Neural progenitor cell (in vitro differentiated cells): ENCODE measurements around the gene PPP2R2D. TPM values are rescaled to one million over a fixed set of nuclear protein-coding genes. Genes with fewer than 3 reads are reported as not detected.

Source experiments
- DNase-seq: peaks from one replicate; pipeline ENCODE4 v3.0.0-alpha.2; 2016; ENCODE audit warnings: low spot score
- H2AFZ ChIP-seq: fragments of 200-600 bp; sonication (generic); replicated peaks from 2 replicates; pipeline ENCODE4 v1.6.1; 2016; ENCODE audit warnings: antibody characterized with exemption
- H3F3A ChIP-seq: fragments of 200-600 bp; sonication (generic); 2 replicates; pipeline ENCODE4 v1.6.1; 2016; ENCODE audit warnings: antibody characterized with exemption, low read depth
- H3K27ac ChIP-seq: fragments of 200-600 bp; sonication (generic); 2 replicates; pipeline ENCODE4 v1.5.1; 2016; ENCODE audit warnings: mild to moderate bottlenecking
- H3K27me3 ChIP-seq: fragments of 200-600 bp; sonication (generic); 2 replicates; pipeline ENCODE4 v1.6.1; 2016; ENCODE audit warnings: mild to moderate bottlenecking, moderate library complexity
- H3K36me3 ChIP-seq: fragments of 200-600 bp; sonication (generic); 2 replicates; pipeline ENCODE4 v1.5.1; 2016
- H3K4me1 ChIP-seq: fragments of 200-600 bp; sonication (generic); 2 replicates; pipeline ENCODE4 v1.6.1; 2016; ENCODE audit warnings: mixed run types
- H3K4me2 ChIP-seq: fragments of 200-600 bp; sonication (generic); 2 replicates; pipeline ENCODE4 v1.6.1; 2016
- H3K4me3 ChIP-seq: fragments of 200-600 bp; sonication (generic); 2 replicates; pipeline ENCODE4 v1.5.1; 2016
- H3K79me2 ChIP-seq: fragments of 200-600 bp; sonication (generic); 2 replicates; pipeline ENCODE4 v1.6.1; 2016; ENCODE audit warnings: low read depth
- H3K9ac ChIP-seq: fragments of 200-600 bp; sonication (generic); 2 replicates; pipeline ENCODE4 v1.6.1; 2016
- H3K9me3 ChIP-seq: fragments of 200-600 bp; sonication (generic); 2 replicates; pipeline ENCODE4 v1.5.1; 2016; ENCODE audit warnings: low read depth
- H4K20me1 ChIP-seq: fragments of 200-600 bp; sonication (generic); 2 replicates; pipeline ENCODE4 v1.6.1; 2016; ENCODE audit warnings: low read depth
- H3K27ac Mint-ChIP-seq: 3 replicates; pipeline ENCODE4 v1.8.0; 2021; ENCODE audit warnings: mixed read lengths
- H3K27me3 Mint-ChIP-seq: 2 replicates; pipeline ENCODE4 v1.8.0; 2022; ENCODE audit warnings: low read depth, mild to moderate bottlenecking, inconsistent platforms, moderate library complexity, mixed read lengths; ENCODE audit not compliant: insufficient read depth
- H3K36me3 Mint-ChIP-seq: 3 replicates; pipeline ENCODE4 v1.8.0; 2021; ENCODE audit warnings: mixed read lengths
- H3K4me1 Mint-ChIP-seq: 3 replicates; pipeline ENCODE4 v1.8.0; 2021; ENCODE audit warnings: mixed read lengths
- H3K4me3 Mint-ChIP-seq: 3 replicates; pipeline ENCODE4 v1.8.0; 2021; ENCODE audit warnings: mild to moderate bottlenecking, moderate library complexity, mixed read lengths
- H3K9me3 Mint-ChIP-seq: 3 replicates; pipeline ENCODE4 v1.8.0; 2020; ENCODE audit warnings: mixed read lengths
- EZH2 ChIP-seq: fragments of 200-600 bp; sonication (generic); IDR thresholded peaks from 2 replicates; pipeline ENCODE4 v1.6.1; 2017; ENCODE audit warnings: antibody characterized with exemption, mild to moderate bottlenecking, moderate library complexity
- EZH2phosphoT487 ChIP-seq: fragments of 200-600 bp; sonication (generic); IDR thresholded peaks from 2 replicates; pipeline ENCODE4 v1.6.1; 2017; ENCODE audit warnings: antibody characterized with exemption
- total RNA-seq: library from RNA; depleted of rRNA; stranded (reverse); fragments of >200 nt; gene quantifications from 2 replicates; pipeline ENCODE4 v1.2.3, GENCODE V29; 2015; ENCODE audit warnings: low replicate concordance
- TF ChIP-seq, protein P1 (sequence below): fragments of 200-600 bp; sonication (generic); IDR thresholded peaks from 2 replicates; pipeline ENCODE4 v1.5.1; 2017; ENCODE audit warnings: antibody characterized with exemption, mild to moderate bottlenecking

PPP2R2D gene
- total RNA-seq, 1 donor from 2014 or later, result 28.1 TPM

DNA sequence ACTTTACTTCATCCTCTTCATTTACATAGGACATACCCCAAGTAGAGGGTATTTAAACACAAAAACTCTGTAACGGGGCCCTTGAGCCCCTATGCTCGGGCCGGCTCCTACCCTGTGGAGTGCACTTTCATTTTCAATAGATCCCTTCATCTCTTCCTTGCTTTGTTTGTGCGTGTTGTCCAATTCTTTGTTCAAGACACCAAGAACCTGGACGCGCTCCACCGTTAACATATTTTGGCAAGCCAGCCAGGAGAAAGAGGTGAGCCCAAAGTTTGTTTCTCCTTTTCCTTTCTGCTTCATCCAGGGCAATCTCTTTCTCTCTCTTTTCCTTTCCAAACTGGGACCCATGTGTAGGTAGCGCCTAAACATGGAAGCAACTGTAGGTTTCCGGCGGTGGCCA, 106.9 kb downstream of the PPP2R2D start:
- no peak for DNase-seq
- Mint-ChIP-seq H3K27ac (no peak overlapping the region), H3K9me3 (no peaks in the 10 kb centered on the region), H3K36me3 (no peaks in the 10 kb centered on the region), H3K4me3 (no peak overlapping the region), H3K27me3 (peaks cover 2% of the 10 kb centered on the region), H3K4me1 (peaks cover 6% of the 10 kb centered on the region)
- H3K4me2 ChIP-seq, result no peak overlapping the region
- no peak overlapping the region for H3K4me3 ChIP-seq
- H3F3A ChIP-seq, result no peaks in the 10 kb centered on the region
- H3K9ac ChIP-seq, result no peak overlapping the region
- H3K36me3 ChIP-seq, result no peaks in the 10 kb centered on the region
- no peaks in the 10 kb centered on the region for H3K9me3 ChIP-seq
- no peak overlapping the region for H3K27ac ChIP-seq
- H3K27me3 ChIP-seq, result no peaks in the 10 kb centered on the region
- no peaks in the 10 kb centered on the region for H3K79me2 ChIP-seq
- no peak for TF ChIP-seq EZH2phosphoT487
- TF ChIP-seq, protein P1, sequence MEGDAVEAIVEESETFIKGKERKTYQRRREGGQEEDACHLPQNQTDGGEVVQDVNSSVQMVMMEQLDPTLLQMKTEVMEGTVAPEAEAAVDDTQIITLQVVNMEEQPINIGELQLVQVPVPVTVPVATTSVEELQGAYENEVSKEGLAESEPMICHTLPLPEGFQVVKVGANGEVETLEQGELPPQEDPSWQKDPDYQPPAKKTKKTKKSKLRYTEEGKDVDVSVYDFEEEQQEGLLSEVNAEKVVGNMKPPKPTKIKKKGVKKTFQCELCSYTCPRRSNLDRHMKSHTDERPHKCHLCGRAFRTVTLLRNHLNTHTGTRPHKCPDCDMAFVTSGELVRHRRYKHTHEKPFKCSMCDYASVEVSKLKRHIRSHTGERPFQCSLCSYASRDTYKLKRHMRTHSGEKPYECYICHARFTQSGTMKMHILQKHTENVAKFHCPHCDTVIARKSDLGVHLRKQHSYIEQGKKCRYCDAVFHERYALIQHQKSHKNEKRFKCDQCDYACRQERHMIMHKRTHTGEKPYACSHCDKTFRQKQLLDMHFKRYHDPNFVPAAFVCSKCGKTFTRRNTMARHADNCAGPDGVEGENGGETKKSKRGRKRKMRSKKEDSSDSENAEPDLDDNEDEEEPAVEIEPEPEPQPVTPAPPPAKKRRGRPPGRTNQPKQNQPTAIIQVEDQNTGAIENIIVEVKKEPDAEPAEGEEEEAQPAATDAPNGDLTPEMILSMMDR, result no peak
- TF ChIP-seq EZH2, result no peak
- H2AFZ ChIP-seq, result no peak overlapping the region
- H4K20me1 ChIP-seq, result no peaks in the 10 kb centered on the region
- H3K4me1 ChIP-seq, result no peaks in the 10 kb centered on the region

Other genes with a start within 250 kb of the PPP2R2D start
- 256 and 312 TPM in 2 replicates for gene BNIP3, start 80.9 kb downstream of the PPP2R2D start, total RNA-seq
- gene JAKMIP3, start 164.9 kb downstream of the PPP2R2D start, total RNA-seq, result 0.31 and 0.37 TPM in 2 replicates